ENCODE data around the gene ZFP1. TPM values are rescaled to one million over a fixed set of nuclear protein-coding genes. Genes with fewer than 3 reads are reported as not detected.

ZFP1 gene
- total RNA-seq, 4 donors from 2014 or later, result 3.1 to 9.1 (median 5.7) TPM

DNA sequence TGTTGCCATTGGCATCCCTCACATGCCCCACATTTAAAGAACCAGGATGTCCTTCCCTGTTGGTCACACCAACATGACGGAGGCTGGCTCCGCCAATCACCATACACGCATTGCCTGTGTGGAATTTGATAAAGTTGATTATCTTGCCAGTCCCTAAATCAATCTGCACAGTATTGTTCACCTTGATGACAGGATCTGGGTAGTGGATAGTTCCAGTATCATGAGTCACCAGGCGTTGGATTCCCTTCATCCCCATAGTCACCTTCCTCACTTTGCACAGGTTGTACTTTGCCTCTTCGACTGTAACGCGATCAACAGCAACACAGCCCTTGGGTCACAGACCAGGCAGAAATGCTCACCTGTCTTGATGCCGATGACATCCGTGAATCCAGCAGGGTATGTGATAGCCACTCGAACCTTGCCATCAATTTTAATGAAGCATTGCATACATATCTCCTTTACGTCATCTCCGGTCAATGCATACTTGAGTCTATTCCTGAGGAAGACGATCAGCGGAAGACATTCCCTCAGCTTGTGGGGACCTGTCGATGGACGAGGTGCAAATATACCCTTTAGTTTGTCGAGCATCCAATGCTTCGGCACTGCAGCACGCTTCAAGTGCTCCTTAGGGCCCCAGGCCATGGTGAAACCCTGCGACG lies 44.4 kb downstream of the ZFP1 start:
- H3K36me3 ChIP-seq, result no peaks in the 10 kb centered on the region
- intact Hi-C loops (cut with DNase I), result no loop called here
- no peak overlapping the region for H3K27ac ChIP-seq
- peaks cover 0 to 76% (median 0%) of the 10 kb centered on the region in 4 donors for H3K27me3 ChIP-seq
- H3K9me3 ChIP-seq, result no peaks in the 10 kb centered on the region
- WGBS, 2 donors, result 41 to 86% methylated on average over 14 to 20 of the region's 21 CpGs
- H3K4me3 ChIP-seq, result no peak overlapping the region
- DNase-seq, result no peak
- TF ChIP-seq, protein P1, sequence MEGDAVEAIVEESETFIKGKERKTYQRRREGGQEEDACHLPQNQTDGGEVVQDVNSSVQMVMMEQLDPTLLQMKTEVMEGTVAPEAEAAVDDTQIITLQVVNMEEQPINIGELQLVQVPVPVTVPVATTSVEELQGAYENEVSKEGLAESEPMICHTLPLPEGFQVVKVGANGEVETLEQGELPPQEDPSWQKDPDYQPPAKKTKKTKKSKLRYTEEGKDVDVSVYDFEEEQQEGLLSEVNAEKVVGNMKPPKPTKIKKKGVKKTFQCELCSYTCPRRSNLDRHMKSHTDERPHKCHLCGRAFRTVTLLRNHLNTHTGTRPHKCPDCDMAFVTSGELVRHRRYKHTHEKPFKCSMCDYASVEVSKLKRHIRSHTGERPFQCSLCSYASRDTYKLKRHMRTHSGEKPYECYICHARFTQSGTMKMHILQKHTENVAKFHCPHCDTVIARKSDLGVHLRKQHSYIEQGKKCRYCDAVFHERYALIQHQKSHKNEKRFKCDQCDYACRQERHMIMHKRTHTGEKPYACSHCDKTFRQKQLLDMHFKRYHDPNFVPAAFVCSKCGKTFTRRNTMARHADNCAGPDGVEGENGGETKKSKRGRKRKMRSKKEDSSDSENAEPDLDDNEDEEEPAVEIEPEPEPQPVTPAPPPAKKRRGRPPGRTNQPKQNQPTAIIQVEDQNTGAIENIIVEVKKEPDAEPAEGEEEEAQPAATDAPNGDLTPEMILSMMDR (IDR thresholded peaks at IDR 0.05), result no peak
- TF ChIP-seq POLR2A (IDR thresholded peaks at IDR 0.05), result no peak
- peaks cover 0 to 24% (median 4%) of the 10 kb centered on the region in 3 donors for H3K4me1 ChIP-seq

DNA sequence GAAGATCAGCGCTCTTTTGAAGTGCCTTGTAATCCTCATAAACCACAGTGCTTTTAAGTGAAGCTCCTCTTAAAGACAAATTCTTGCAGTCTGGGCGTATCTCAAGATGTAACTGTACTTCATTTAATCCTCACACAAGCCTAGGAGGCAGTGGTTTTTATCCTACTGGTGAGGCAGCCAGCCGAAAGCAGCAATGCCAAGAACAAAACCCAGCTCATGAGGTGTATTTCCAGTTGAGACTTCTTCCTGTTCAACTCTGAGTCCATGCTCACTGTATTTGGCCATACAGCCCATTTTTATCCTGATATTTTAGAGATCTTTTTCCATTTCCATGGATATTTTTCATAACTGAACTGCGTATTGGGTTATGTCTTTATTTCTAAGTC lies 44.9 kb downstream of the ZFP1 start:
- 34 to 71% methylated on average over 3 to 4 of the region's 4 CpGs for WGBS, 2 donors
- no peak overlapping the region for H3K4me3 ChIP-seq
- no peaks in the 10 kb centered on the region for H3K9me3 ChIP-seq
- H3K27me3 ChIP-seq, result peaks cover 0 to 81% (median 0%) of the 10 kb centered on the region in 4 donors
- intact Hi-C loops (cut with DNase I), result no loop called here
- peaks cover 0 to 27% (median 4%) of the 10 kb centered on the region in 3 donors for H3K4me1 ChIP-seq
- TF ChIP-seq POLR2A (IDR thresholded peaks at IDR 0.05), result no peak
- TF ChIP-seq, protein P1 (IDR thresholded peaks at IDR 0.05), result no peak
- DNase-seq, result no peak
- H3K36me3 ChIP-seq, result no peaks in the 10 kb centered on the region
- H3K27ac ChIP-seq, result no peak overlapping the region

DNA sequence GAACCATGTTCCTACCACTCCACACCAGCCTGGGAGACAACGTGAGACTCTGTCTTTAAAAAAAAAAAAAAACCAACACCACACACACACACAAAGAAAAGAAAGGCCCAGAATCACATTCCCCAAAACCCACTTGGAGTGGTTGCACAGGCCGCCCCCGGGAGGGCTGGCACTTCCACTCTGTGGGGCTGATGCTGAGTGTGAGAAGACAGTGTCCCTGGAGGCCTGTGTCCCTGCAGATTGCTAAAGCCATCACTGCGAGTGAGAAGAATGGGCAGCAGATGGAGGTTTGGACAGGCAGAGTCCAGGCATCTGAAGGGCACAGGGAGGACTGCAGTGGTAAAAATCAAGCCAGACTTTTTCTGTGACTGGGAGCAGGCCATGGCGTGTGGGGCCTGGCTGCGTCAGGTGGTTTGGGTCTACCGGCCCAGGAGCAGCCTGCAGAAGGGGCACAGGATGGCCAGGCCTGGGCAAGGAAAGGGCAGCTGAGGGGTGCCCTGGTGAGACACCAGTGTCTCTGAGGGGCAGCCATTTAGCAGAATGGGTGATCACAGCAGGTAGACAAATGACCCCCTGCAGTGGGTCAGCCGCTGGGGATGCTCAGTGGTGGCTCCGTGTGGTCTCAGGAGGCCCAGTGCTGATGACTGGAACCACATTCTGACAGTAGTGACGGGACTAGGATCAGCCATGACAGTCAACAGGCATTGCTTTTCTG lies 45.6 kb downstream of the ZFP1 start:
- no peak for DNase-seq
- intact Hi-C loops (cut with DNase I), result no loop called here

DNA sequence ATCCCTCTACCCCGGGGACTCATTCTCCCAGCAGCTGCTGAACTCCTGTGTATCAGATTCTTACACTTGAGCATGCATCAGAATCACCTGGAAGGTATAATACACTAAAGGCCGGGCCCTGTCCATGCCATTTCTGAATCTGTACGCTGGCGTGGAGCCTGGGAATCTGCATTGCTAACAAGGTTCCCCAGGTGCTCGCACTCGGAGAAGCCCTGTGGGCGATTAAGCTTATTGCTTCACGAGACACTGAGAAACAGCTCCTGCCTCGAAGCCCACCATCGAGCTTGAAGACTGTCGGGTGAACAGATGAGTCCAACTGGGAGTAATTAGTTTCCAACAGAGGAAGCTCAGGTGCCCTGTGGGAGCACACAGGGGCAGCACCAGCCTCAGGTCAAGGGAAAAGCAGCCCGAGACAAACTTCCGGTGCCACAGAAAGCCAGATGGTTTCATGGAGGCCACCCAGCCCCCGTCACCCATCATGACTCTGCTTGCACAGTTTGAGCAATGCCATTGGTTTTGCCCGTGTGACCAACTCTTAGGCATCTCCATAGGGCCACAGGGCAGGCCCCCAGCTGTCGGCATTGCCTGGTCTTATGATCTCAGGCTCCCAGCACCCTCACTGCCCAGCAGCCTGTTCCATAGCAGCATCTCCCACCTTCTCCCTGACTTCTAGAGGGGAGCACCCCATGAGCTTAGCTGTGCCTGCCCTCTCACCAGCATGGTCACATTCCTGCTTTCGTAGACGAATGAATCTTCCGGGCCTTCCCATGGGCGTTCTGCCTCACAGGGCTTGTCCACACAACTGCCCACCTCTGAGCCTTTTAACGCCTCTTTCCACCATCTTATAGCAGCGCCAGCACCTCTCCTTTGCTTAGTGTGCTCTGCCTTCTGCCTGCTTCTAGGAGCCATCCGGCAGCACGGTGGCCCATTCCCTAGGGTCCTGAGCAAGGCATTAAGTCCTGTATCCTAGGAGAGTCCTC lies 47.8 kb downstream of the ZFP1 start:
- Histone ChIP-seq H3K4me3 (no peak overlapping the region), H3K9me3 (no peaks in the 10 kb centered on the region), H3K27me3 (peaks cover 0 to 69% (median 0%) of the 10 kb centered on the region in 4 donors), H3K4me1 (peaks cover 0 to 29% (median 4%) of the 10 kb centered on the region in 3 donors), H3K36me3 (no peaks in the 10 kb centered on the region), H3K27ac (no peak overlapping the region)
- intact Hi-C loops (cut with DNase I), result no loop called here
- WGBS, 2 donors, result 79 to 84% methylated on average over 13 to 17 of the region's 24 CpGs
- no peak for DNase-seq
- TF ChIP-seq POLR2A (IDR thresholded peaks at IDR 0.05), result no peak
- TF ChIP-seq, protein P1 (IDR thresholded peaks at IDR 0.05), result no peak

More for the DNA sequence above, 45.6 kb downstream of the ZFP1 start:
- no peaks in the 10 kb centered on the region for H3K36me3 ChIP-seq
- no peak overlapping the region for H3K4me3 ChIP-seq
- no peaks in the 10 kb centered on the region for H3K9me3 ChIP-seq
- H3K4me1 ChIP-seq, result peaks cover 0 to 27% (median 4%) of the 10 kb centered on the region in 3 donors
- no peak overlapping the region for H3K27ac ChIP-seq
- peaks cover 0 to 79% (median 0%) of the 10 kb centered on the region in 4 donors for H3K27me3 ChIP-seq
- WGBS, 2 donors, result 68 to 91% methylated on average over 4 to 9 of the region's 10 CpGs
- TF ChIP-seq, protein P1 (IDR thresholded peaks at IDR 0.05), result no peak
- TF ChIP-seq POLR2A (IDR thresholded peaks at IDR 0.05), result no peak

All from esophagus squamous epithelium (tissue), 5 donors.